HCT116 (cell line): Measurements from ENCODE around the gene HOXD3. TPM values are rescaled to one million over a fixed set of nuclear protein-coding genes. Genes with fewer than 3 reads are reported as not detected.

ENCODE experiments used
- ATAC-seq: fragments of 200-7000 bp; cut with Tn5 transposase; 2 replicates; pipeline ENCODE4 v1.9.1; 2020; ENCODE audit warnings: mild to moderate bottlenecking, moderate library complexity
- BruUV-seq: library from RNA; stranded (reverse); fragments of 400-500 nt; replicated peaks from 2 replicates; lab custom pipeline; 2021; lab: Mats Ljungman, UMichigan
- CTCF ChIA-PET: fragments of 300-600 bp; sonication (Branson Sonifier 250); formaldehyde crosslinking; loops from one replicate; lab custom pipeline; 2021; ENCODE audit warnings: antibody characterized with exemption; lab: Charles Lee
- POLR2A ChIA-PET: fragments of 300-600, 350-600 bp; sonication (Branson Sonifier 250); formaldehyde crosslinking; loops from one replicate; lab custom pipeline; 2021; ENCODE audit warnings: antibody characterized with exemption; lab: Charles Lee
- RAD21 ChIA-PET, 2 experiments: fragments of 300-600 bp; sonication (Branson Sonifier 250); formaldehyde crosslinking; loops; one replicate each; lab custom pipeline; 2023; ENCODE audit warnings: low total read pairs in 2 of 2; ENCODE audit not compliant: uncharacterized antibody in 2 of 2, unreplicated experiment in 2 of 2, low non-redundant PET in 1 of 2; lab: Charles Lee
- DNase-seq: peaks from one replicate; pipeline ENCODE4 v3.0.0-alpha.2; 2010; ENCODE audit warnings: low read depth, low spot score
- H2AFZ ChIP-seq: fragments of 200-600 bp; shearing (Covaris generic), sonication (generic); 2 replicates; pipeline ENCODE4 v1.6.1; 2017; ENCODE audit warnings: low read depth, mixed run types, mixed read lengths, antibody characterized with exemption, low read length; ENCODE audit not compliant: poor library complexity, severe bottlenecking
- H3K27ac ChIP-seq: 2 replicates; pipeline ENCODE4 v1.5.1; 2012; ENCODE audit warnings: low read depth, low read length
- H3K27me3 ChIP-seq: fragments of 200-600 bp; sonication (generic); 2 replicates; pipeline ENCODE4 v1.6.1; 2016; ENCODE audit warnings: mixed run types, low read length, mixed read lengths; ENCODE audit not compliant: insufficient read depth
- H3K36me3 ChIP-seq, 2 experiments: fragments of 200-500 bp in 1 of 2; fragments of 200-600 bp in 1 of 2; sonication (Bioruptor generic) in 1 of 2; sonication (generic) in 1 of 2; 2 replicates each; pipeline versions ENCODE4 v1.5.1 to v1.6.1; 2014 to 2016; ENCODE audit warnings: low read length in 2 of 2, inconsistent platforms in 1 of 2, mixed read lengths in 1 of 2, mixed run types in 1 of 2; ENCODE audit not compliant: insufficient read depth in 2 of 2, control insufficient read depth in 1 of 2
- H3K4me1 ChIP-seq, 2 experiments: fragments of 200-600 bp in 1 of 2; sonication (generic) in 1 of 2; 2 replicates each; pipeline versions ENCODE4 v1.5.1 to v1.6.1; 2012 to 2017; ENCODE audit warnings: low read length in 2 of 2, inconsistent platforms in 1 of 2, mild to moderate bottlenecking in 1 of 2, mixed read lengths in 1 of 2, mixed run types in 1 of 2, moderate library complexity in 1 of 2; ENCODE audit not compliant: insufficient read depth in 2 of 2, control insufficient read depth in 1 of 2
- H3K4me2 ChIP-seq: fragments of 200-600 bp; sonication (generic); 2 replicates; pipeline ENCODE4 v1.6.1; 2017; ENCODE audit warnings: mixed run types, low read length, mixed read lengths
- H3K4me3 ChIP-seq, 2 experiments: fragments of 200-600 bp in 1 of 2; sonication (generic) in 1 of 2; replicated peaks in 1 of 2; 2 replicates each; pipeline ENCODE4 v1.5.1; 2011 to 2016; ENCODE audit warnings: low read length in 2 of 2, control low read depth in 1 of 2, low read depth in 1 of 2, mild to moderate bottlenecking in 1 of 2, mixed read lengths in 1 of 2, mixed run types in 1 of 2
- H3K79me2 ChIP-seq: fragments of 200-600 bp; sonication (generic); 2 replicates; pipeline ENCODE4 v1.6.1; 2017; ENCODE audit warnings: mild to moderate bottlenecking, mixed run types, low read length, moderate library complexity, mixed read lengths; ENCODE audit not compliant: insufficient read depth
- H3K9ac ChIP-seq: fragments of 200-600 bp; sonication (generic); 2 replicates; pipeline ENCODE4 v1.6.1; 2016; ENCODE audit warnings: low read length, mixed read lengths
- H3K9me2 ChIP-seq: fragments of 200-600 bp; sonication (generic), shearing (Covaris generic); 2 replicates; pipeline ENCODE4 v1.6.1; 2017; ENCODE audit warnings: mixed run types, mild to moderate bottlenecking, moderate library complexity; ENCODE audit not compliant: insufficient read depth
- H3K9me3 ChIP-seq, 2 experiments: fragments of 200-500 bp in 1 of 2; fragments of 200-600 bp in 1 of 2; sonication (Bioruptor generic) in 1 of 2; sonication (generic) in 1 of 2; 2 replicates each; pipeline ENCODE4 v1.6.1; 2014 to 2017; ENCODE audit warnings: low read length in 2 of 2, mixed read lengths in 2 of 2, inconsistent platforms in 1 of 2, low read depth in 1 of 2, mild to moderate bottlenecking in 1 of 2, mixed run types in 1 of 2, moderate library complexity in 1 of 2; ENCODE audit not compliant: control insufficient read depth in 1 of 2, insufficient read depth in 1 of 2
- H4K20me1 ChIP-seq: fragments of 200-600 bp; sonication (generic), shearing (Covaris generic); 2 replicates; pipeline ENCODE4 v1.6.1; 2017; ENCODE audit warnings: mixed run types, mild to moderate bottlenecking, moderate library complexity; ENCODE audit not compliant: insufficient read depth
- ATF3 ChIP-seq: IDR thresholded peaks from 2 replicates; pipeline ENCODE4 v1.6.1; 2012
- CBX3 ChIP-seq: IDR thresholded peaks from 2 replicates; pipeline ENCODE4 v1.6.1; 2012; ENCODE audit warnings: low read depth
- CEBPB ChIP-seq: IDR thresholded peaks from 2 replicates; pipeline ENCODE4 v1.6.1; 2012; ENCODE audit warnings: low read depth
- CTCF ChIP-seq, 3 experiments: fragments of 200-600 bp in 1 of 3; sonication (generic) in 1 of 3; IDR thresholded peaks in 2 of 3; conservative IDR thresholded peaks in 1 of 3; 2 replicates each; pipeline ENCODE4 v1.5.1; 2012 to 2017; ENCODE audit warnings: low read depth in 2 of 3, low read length in 2 of 3, antibody characterized with exemption in 1 of 3, borderline replicate concordance in 1 of 3, control low read depth in 1 of 3, mild to moderate bottlenecking in 1 of 3, mixed read lengths in 1 of 3, mixed run types in 1 of 3, moderate library complexity in 1 of 3; ENCODE audit not compliant: insufficient read depth in 1 of 3
- ELF1 ChIP-seq: IDR thresholded peaks from 2 replicates; pipeline ENCODE4 v1.6.1; 2012; ENCODE audit warnings: low read depth, borderline replicate concordance
- EZH2 ChIP-seq: fragments of 200-600 bp; sonication (generic); IDR thresholded peaks from 2 replicates; pipeline ENCODE4 v1.6.1; 2017; ENCODE audit warnings: antibody characterized with exemption, mixed run types
- EZH2phosphoT487 ChIP-seq: fragments of 200-600 bp; IDR thresholded peaks from 2 replicates; pipeline ENCODE4 v1.6.1; 2018; ENCODE audit warnings: antibody characterized with exemption, borderline replicate concordance
- FOSL1 ChIP-seq: IDR thresholded peaks from 2 replicates; pipeline ENCODE4 v1.6.1; 2012; ENCODE audit warnings: low read depth
- JUND ChIP-seq: IDR thresholded peaks from 2 replicates; pipeline ENCODE4 v1.6.1; 2012
- MAX ChIP-seq: IDR thresholded peaks from 2 replicates; pipeline ENCODE4 v1.6.1; 2012
- POLR2A ChIP-seq: IDR thresholded peaks from 2 replicates; pipeline ENCODE4 v1.7.0; 2011; ENCODE audit warnings: borderline replicate concordance; ENCODE audit not compliant: insufficient read depth, insufficient read length; ENCODE audit errors: extremely low read depth
- POLR2AphosphoS5 ChIP-seq: IDR thresholded peaks from 2 replicates; pipeline ENCODE4 v1.6.1; 2011; ENCODE audit warnings: mild to moderate bottlenecking, low read depth, low read length, moderate library complexity
- RAD21 ChIP-seq: IDR thresholded peaks from 2 replicates; pipeline ENCODE4 v1.6.1; 2012; ENCODE audit warnings: low read depth, mild to moderate bottlenecking
- SP1 ChIP-seq: IDR thresholded peaks from 2 replicates; pipeline ENCODE4 v1.6.1; 2012; ENCODE audit warnings: low read depth
- SRF ChIP-seq: IDR thresholded peaks from 2 replicates; pipeline ENCODE4 v1.6.1; 2012; ENCODE audit warnings: low read depth
- TCF7L2 ChIP-seq: IDR thresholded peaks from 2 replicates; pipeline ENCODE4 v1.7.0; 2011; ENCODE audit warnings: borderline replicate concordance, inconsistent platforms; ENCODE audit not compliant: insufficient read depth, insufficient read length; ENCODE audit errors: extremely low read depth
- YY1 ChIP-seq: IDR thresholded peaks from 2 replicates; pipeline ENCODE4 v1.6.1; 2011; ENCODE audit warnings: low read length, low read depth, moderate library complexity, mild to moderate bottlenecking; ENCODE audit not compliant: insufficient replicate concordance; ENCODE audit errors: extremely low read depth
- ZNF274 ChIP-seq: fragments of 200-500 bp; sonication (Bioruptor generic); IDR thresholded peaks from 2 replicates; pipeline ENCODE4 v1.6.1; 2014; ENCODE audit warnings: mild to moderate bottlenecking, low read depth, low read length, inconsistent platforms
- intact Hi-C: fragments of 100-400 bp; cut with micrococcal nuclease; formaldehyde crosslinking; loops from 2 replicates; pipeline ENCODE4 v1.10.0; 2022
- total RNA-seq: library from RNA; stranded (reverse); gene quantifications from one replicate; pipeline ENCODE4 v1.2.1, GENCODE V29; 2021; ENCODE audit not compliant: unreplicated experiment
- TF ChIP-seq, protein P1 (sequence below): IDR thresholded peaks from 2 replicates; pipeline ENCODE4 v1.6.1; 2012; ENCODE audit warnings: low read depth
- TF ChIP-seq, protein P2 (sequence below): IDR thresholded peaks from 2 replicates; pipeline ENCODE4 v1.6.1; 2011; ENCODE audit warnings: mild to moderate bottlenecking, low read length, moderate library complexity; ENCODE audit not compliant: insufficient replicate concordance; ENCODE audit errors: extremely low read depth

Gene HOXD3
- total RNA-seq, 1 experiment from 2014 or later: 1.4 TPM

DNA sequence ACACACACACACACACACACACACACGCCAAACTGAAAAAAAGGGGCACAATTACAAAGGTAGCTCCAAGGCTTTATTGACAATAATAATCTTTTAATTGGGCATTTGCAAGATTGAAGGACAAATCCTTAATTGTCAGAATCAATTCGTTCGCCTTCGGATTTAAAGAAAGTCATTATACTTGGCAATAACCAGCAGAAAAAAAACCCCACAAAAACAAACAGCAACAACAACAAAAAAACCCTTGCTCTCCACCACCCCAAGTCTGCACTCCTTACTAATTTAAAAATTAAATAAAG, 29.4 kb upstream of the HOXD3 start:
- Histone ChIP-seq H4K20me1 (no peaks in the 10 kb centered on the region), H3K9me3 (no peaks in the 10 kb centered on the region), H3K36me3 (no peaks in the 10 kb centered on the region), H3K9ac (no peak overlapping the region), H3K4me1 (peaks cover 6 to 17% of the 10 kb centered on the region in 2 experiments; a peak in 3 of 4 replicates), H3K4me2 (peak overlapping the region; percentile 51; the same call in 1 of the 2 replicates), H3K4me3 (no peak overlapping the region), H3K79me2 (no peaks in the 10 kb centered on the region), H3K9me2 (no peaks in the 10 kb centered on the region), H3K27ac (no peak overlapping the region), H2AFZ (peak overlapping the region; percentile 70), H3K27me3 (no peaks in the 10 kb centered on the region)
- ATAC-seq (no peak), DNase-seq (no peak)
- TF ChIP-seq ZNF274 (no peak), SP1 (no peak), POLR2A (no peak), YY1 (no peak), TCF7L2 (no peak), EZH2phosphoT487 (no peak), ATF3 (no peak), CTCF (IDR thresholded peaks at IDR 0.05 in 2 of 3, conservative IDR thresholded peaks at IDR 0.05 in 1 of 3; ENCODE audit: borderline replicate concordance in 1 of 3, insufficient read depth in 1 of 3, low read depth in 2 of 3, low read length in 2 of 3) (no peak), ELF1 (no peak), JUND (no peak), CEBPB (no peak), FOSL1 (no peak), SRF (no peak), CBX3 (no peak), EZH2 (no peak), MAX (no peak), RAD21 (no peak), POLR2AphosphoS5 (no peak)
- TF ChIP-seq, protein P1, sequence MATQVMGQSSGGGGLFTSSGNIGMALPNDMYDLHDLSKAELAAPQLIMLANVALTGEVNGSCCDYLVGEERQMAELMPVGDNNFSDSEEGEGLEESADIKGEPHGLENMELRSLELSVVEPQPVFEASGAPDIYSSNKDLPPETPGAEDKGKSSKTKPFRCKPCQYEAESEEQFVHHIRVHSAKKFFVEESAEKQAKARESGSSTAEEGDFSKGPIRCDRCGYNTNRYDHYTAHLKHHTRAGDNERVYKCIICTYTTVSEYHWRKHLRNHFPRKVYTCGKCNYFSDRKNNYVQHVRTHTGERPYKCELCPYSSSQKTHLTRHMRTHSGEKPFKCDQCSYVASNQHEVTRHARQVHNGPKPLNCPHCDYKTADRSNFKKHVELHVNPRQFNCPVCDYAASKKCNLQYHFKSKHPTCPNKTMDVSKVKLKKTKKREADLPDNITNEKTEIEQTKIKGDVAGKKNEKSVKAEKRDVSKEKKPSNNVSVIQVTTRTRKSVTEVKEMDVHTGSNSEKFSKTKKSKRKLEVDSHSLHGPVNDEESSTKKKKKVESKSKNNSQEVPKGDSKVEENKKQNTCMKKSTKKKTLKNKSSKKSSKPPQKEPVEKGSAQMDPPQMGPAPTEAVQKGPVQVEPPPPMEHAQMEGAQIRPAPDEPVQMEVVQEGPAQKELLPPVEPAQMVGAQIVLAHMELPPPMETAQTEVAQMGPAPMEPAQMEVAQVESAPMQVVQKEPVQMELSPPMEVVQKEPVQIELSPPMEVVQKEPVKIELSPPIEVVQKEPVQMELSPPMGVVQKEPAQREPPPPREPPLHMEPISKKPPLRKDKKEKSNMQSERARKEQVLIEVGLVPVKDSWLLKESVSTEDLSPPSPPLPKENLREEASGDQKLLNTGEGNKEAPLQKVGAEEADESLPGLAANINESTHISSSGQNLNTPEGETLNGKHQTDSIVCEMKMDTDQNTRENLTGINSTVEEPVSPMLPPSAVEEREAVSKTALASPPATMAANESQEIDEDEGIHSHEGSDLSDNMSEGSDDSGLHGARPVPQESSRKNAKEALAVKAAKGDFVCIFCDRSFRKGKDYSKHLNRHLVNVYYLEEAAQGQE: no peak
- TF ChIP-seq, protein P2, sequence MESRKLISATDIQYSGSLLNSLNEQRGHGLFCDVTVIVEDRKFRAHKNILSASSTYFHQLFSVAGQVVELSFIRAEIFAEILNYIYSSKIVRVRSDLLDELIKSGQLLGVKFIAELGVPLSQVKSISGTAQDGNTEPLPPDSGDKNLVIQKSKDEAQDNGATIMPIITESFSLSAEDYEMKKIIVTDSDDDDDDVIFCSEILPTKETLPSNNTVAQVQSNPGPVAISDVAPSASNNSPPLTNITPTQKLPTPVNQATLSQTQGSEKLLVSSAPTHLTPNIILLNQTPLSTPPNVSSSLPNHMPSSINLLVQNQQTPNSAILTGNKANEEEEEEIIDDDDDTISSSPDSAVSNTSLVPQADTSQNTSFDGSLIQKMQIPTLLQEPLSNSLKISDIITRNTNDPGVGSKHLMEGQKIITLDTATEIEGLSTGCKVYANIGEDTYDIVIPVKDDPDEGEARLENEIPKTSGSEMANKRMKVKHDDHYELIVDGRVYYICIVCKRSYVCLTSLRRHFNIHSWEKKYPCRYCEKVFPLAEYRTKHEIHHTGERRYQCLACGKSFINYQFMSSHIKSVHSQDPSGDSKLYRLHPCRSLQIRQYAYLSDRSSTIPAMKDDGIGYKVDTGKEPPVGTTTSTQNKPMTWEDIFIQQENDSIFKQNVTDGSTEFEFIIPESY: no peak
- ChIA-PET CTCF (interaction anchor here (0.8 to 3.9 kb wide), 22 partner anchors 9 to 1036 kb away, joined by 3 to 36 read pairs (median 7); no protein-coding TSS in a partner anchor), POLR2A (interaction anchor here (0.7 to 1.9 kb wide), 5 partner anchors 41 to 1035 kb away, joined by 3 to 5 read pairs (median 4); no protein-coding TSS in a partner anchor), RAD21 (interaction anchor here in 1 of 2 experiments (0.6 to 1.5 kb wide), 2 partner anchors 327 to 1013 kb away, joined by 3 read pairs; no protein-coding TSS in a partner anchor)
- BruUV-seq: no TSS peak
- intact Hi-C loops: loop anchor here (1.0 to 5.0 kb wide), 7 partner anchors 511 to 1630 kb away; no protein-coding TSS in a partner anchor
